Fibroblast of skin of right biceps (primary cell): ENCODE data around the gene TM4SF20.

Source experiments
- DNase-seq: peaks from one replicate; pipeline ENCODE4 v3.0.0-alpha.2; 2013

TM4SF20 gene

GRCh38 chr2:227317834-227318233 is 61.3 kb downstream of the TM4SF20 start:
- no peak for DNase-seq

DNA sequence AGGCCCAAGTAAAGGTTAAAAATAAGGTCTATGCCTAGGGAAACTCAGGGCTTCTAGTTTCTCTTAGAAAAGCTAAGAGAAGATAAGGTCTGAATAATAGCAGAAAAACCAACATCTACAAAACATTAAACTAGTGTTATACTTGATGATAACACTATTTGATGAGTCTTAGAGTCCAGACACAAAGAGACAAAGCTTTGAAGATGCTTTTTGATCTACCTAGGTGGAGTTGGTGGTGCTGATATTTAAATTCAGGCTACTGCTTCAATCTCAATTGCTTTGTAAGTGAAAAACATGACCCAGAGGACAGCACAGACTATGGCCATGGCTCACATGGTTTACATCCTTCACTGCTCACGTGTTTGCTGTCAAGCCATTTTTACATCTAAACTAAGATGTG is 65.8 kb downstream of the TM4SF20 start:
- no peak for DNase-seq

DNA sequence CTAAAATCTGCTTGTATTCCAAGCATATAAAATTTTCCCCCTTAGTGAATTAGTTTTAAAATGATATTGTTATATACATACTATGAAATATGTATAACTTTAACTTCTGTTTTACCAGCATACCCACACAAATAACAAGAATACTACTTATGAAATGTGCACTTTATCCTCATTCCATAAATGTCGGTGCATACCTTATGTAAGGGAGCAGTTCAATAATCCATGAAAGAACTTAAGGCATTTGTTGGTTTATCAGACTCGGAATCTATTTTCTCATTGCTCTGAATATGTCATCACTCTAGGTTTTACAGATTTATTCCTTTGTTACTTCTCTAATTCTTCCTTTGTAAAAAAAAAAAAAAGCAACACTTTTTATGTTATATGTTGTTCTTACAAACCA is 66.5 kb downstream of the TM4SF20 start:
- DNase-seq, result no peak
